GM18951 (cell line): ENCODE results near the gene GOLGA6L10.
"Not testable (repeated sequence)": the region's sequence is repeated elsewhere in the genome, so short reads cannot be mapped to it uniquely, and the experiment has no call there.

ENCODE experiments used
- POLR2A ChIP-seq: IDR thresholded peaks from 4 replicates; pipeline ENCODE4 v1.6.1; 2011; ENCODE audit warnings: mild to moderate bottlenecking; ENCODE audit not compliant: insufficient read length, insufficient read depth; ENCODE audit errors: extremely low read depth
- in situ Hi-C: fragments of 300-500 bp; cut with MboI; formaldehyde crosslinking; loops from one replicate; pipeline ENCODE4 v1.12.0; 2022; ENCODE audit warnings: low sequenced_read_pairs, mixed read lengths, inconsistent platforms; ENCODE audit not compliant: unreplicated experiment

The GOLGA6L10 gene, protein sequence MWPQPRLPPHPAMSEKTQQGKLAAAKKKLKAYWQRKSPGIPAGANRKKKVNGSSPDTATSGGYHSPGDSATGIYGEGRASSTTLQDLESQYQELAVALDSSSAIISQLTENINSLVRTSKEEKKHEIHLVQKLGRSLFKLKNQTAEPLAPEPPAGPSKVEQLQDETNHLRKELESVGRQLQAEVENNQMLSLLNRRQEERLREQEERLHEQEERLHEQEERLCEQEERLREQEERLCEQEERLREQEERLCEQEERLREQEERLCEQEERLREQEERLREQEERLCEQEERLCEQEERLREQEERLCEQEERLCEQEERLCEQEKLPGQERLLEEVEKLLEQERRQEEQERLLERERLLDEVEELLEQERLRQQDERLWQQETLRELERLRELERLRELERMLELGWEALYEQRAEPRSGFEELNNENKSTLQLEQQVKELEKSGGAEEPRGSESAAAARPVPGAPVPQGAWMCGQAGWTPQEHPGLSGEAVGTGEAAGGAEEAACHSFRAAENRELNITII

DNA sequence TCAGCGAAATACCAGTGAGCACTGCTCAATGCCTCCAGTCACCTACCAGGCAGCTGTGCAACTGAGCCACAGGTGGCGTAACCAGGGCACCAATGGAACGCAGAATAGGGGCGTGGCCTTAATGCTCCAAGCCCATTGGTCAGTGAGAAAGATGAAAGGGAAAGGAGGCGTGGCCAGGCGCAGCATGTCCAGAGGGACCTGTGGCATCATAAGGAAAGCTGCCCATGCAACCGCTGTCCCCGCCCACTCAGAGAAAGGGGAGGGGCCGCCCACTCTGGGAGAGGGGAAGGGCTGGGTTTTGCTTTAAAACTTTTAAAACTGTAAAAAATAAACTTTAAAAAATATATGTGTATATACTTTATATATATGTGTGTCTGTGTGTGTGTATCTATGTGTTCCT is at the start of gene GOLGA6L10:
GOLGA6L10 (minus strand) TSS at position 101 of the 400 bp plus-strand sequence; CDS start at position 1, 100 bp downstream.
- in situ Hi-C loops, result not testable (repeated sequence)

GRCh38 chr15:82398785-82399184 is 49.5 kb upstream of the GOLGA6L10 start:
- no peak for TF ChIP-seq POLR2A
- in situ Hi-C loops, result no loop called here

DNA sequence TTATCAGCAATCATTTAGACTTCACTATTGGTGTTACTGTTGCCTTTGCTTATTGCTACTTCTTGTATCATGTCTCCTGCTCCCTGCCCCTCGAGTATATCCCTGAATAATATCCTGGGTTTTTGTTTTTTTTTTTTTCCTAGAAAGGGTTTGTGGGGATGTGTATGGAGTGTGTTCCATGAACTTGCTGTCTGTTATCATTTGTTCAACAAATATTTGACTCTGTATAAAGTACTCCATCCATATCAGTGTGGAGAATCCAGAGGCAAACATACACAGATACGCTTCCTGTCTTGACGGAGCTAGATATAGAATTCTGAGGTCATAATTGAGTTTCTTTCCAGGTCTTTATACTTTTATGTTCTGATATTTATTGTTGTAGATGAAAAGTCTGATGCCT is 48.5 kb upstream of the GOLGA6L10 start:
- in situ Hi-C loops, result no loop called here
- TF ChIP-seq POLR2A, result no peak

DNA sequence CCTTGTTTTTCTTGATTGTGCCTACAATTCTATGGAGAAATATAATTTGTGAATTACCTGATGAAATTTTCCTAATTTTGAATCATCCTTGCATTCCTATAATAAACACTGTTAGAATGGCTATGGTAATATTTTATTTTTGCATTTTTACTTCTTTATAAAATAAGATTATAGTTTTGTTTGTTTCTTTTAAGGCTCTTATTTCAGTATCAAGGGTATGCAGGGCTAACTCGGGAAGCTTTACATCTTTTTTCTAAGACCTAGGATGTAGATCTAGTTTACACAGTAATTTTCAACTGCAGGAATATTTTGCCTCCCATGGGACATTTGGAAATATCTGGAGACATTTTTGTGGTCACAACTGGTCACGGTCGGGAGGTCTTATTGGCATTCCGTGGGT is 46.5 kb upstream of the GOLGA6L10 start:
- in situ Hi-C loops, result not testable (repeated sequence)

DNA sequence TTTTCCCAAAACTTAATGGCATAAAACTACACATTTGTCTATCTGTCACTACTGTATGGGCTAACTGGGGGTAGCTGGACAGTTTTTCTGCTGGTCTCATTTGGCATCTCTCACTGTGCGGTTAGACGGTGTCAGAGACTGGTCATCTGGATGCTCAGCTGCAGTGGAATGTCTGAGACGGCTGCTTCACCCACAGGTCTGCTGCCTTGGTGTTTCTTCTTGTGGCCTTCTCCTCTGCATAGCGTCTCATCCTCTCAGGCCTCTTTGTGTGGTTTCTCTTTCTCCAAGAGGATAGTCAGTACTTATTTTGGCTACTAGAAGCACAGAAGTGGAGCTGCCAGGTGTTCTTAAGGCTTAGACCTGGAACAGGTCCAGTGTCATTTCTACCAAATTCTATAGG is 44.4 kb upstream of the GOLGA6L10 start:
- TF ChIP-seq POLR2A, result no peak
- in situ Hi-C loops, result no loop called here

DNA sequence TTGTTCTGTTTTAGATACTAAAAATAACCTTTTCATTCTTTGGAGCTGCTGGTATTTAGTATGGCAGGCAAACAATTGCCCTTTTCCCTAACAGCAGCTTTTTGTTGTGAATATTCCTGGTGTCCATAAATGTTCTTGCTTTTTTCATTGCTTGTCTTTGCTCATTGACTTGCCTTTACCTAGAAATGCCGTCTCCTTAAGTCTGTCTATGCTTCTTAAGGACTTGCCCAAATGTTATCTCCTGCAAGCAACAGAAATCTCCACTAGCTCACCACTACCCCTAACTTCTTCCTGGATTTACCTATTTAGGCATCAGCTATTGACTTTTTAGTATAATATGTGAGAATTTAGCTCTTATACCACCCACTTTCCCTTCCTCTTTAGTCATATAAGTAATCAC is 42.8 kb upstream of the GOLGA6L10 start:
- in situ Hi-C loops, result not testable (repeated sequence)

DNA sequence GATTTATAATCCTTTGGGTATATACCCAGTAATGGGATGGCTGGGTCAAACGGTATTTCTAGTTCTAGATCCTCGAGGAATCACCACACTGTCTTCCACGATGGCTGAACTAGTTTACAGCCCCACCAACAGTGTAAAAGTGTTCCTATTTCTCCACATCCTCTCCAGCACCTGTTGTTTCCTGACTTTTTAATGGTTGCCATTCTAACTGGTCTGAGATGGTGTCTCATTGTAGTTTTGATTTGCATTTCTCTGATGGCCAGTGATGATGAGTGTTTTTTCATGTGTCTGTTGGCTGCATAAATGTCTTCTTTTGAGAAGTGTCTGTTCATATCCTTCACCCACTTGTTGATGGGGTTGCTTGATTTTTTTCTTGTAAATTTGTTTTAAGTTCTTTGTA is 40.9 kb upstream of the GOLGA6L10 start:
- in situ Hi-C loops, result not testable (repeated sequence)

GRCh38 chr15:82387209-82387608 is 37.9 kb upstream of the GOLGA6L10 start:
- in situ Hi-C loops, result not testable (repeated sequence)

GRCh38 chr15:82381330-82381955 is 32.2 kb upstream of the GOLGA6L10 start:
- in situ Hi-C loops, result not testable (repeated sequence)

GRCh38 chr15:82379552-82379951 is 30.3 kb upstream of the GOLGA6L10 start:
- in situ Hi-C loops, result not testable (repeated sequence)

DNA sequence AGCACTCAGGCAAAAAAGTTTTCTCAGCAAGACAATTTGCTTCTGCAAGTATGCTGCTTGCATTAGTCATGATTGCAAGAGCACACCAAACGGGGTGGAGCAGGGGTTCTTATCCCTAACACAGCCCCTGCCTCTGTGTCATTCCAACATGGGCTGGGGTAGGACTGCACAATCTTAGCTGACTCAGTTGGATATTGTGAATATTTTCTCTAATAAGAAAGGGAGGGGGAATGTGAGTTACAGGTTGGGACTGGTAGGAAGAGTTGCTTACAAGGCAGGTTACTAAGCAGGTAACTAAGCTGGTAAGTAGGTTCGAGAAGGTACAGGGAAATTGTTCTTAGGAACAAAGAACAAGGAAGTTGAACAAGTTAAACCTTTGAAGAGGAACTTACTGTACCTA is 24.4 kb upstream of the GOLGA6L10 start:
- in situ Hi-C loops, result not testable (repeated sequence)

GRCh38 chr15:82371656-82372055 is 22.4 kb upstream of the GOLGA6L10 start:
- in situ Hi-C loops, result no loop called here

GRCh38 chr15:82367790-82368189 is 18.5 kb upstream of the GOLGA6L10 start:
- in situ Hi-C loops, result not testable (repeated sequence)

More at GRCh38 chr15:82371656-82372055, 22.4 kb upstream of the GOLGA6L10 start:
- TF ChIP-seq POLR2A, result no peak

DNA sequence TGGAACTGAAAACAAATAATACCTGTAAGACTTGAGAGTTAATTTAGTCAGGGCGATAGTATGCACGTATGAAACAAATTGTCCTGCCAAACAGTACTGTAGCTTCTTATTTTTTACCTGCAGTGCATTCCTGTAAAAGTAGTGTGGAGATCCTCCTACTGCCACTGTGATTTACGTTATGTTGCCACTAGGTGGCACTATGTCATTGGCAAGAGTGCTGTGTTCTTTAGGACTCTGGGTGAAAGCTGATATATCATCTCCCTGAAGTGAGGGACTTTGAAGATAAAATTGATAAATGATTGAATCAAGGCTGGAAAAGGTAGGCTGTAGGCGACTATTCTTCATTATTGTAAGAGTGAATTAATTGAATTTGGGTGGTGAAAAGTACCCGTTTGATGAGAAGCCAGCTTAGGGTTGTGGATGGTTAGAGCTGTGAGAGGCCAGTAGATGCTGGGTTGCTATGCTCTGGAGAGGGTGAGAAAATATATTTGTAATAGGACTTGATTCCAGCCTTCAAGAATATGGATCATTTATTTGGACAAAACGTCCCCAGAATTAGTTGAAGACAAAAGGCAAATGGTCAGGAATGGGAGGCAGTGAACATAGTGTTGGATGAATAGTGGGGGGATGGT is 16.5 kb upstream of the GOLGA6L10 start:
- in situ Hi-C loops, result not testable (repeated sequence)

DNA sequence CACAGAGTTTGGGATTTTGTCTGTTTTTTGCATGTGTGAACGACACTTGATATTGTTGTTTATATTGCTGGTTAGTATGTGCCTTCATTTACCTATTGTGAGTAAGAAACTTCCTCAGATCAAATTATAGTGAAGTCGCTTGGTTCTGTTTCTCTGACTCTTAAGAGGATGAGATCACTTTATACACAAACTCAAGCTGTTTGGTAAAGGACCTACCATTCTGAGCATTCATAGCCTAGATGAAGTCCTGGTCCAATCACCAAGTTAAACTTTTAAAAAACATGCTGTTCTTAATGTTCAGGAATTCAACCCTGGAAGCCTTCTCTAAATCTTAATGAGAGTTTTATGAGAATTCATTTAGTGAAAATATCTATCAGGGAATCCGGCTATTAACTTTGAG is 15.3 kb upstream of the GOLGA6L10 start:
- in situ Hi-C loops, result not testable (repeated sequence)

DNA sequence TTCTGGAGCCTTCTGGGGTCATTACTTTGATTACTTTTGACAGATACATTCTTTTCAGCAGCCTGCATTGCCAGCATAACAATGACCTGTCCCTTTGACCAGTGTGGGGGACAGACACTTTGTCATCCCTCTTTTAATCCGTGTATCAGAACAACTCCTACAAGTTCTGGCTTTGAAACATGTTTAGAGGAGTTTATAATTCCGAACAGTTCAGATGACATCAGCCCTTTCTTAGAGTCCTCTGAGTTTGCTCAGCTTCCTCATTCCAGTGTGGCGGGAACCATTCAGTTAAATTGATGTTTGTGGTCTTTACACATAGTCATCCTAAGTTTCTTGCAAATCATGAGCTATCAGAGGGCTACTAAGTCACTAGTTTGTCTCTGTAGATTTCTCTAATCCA is 13.5 kb upstream of the GOLGA6L10 start:
- in situ Hi-C loops, result not testable (repeated sequence)

DNA sequence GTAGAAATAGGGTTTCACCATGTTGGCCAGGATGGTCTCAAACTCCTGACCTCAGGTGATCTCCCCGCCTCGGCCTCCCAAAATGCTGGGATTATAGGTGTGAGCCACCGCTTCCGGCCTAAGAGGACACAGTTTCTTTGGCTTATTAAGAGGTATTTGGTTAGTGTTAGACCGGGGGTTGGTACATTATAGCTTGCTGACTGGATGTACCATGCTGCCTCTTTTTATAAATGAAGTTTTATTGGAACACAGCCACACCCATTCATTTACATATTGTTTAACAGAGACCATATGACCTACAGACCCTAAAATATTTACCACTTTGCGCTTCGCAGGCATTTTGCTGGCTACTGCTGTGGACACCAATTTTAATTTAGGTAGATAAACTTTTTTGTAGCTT is 11.3 kb upstream of the GOLGA6L10 start:
- in situ Hi-C loops, result not testable (repeated sequence)

DNA sequence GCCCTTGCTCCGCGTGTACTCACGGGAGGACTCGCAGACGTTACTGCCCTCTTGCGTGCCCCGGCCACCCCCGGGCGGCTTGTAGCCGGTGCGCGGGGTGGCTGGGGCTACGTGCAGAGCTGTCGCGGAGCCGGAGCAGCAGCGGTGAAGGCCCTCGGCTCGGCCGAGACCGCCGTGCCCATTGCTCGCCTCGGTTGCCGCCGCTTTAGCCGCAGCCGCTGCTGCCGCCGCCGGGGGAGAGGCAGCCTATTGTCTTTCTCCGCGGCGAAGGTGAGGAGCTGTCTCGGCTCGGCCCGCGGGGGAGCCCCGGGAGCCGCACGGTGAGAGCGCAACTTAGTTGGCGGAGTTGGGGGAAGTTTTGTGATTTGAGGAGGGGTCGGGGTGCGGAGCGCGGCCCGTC is 5.8 kb upstream of the GOLGA6L10 start:
- in situ Hi-C loops, result not testable (repeated sequence)

DNA sequence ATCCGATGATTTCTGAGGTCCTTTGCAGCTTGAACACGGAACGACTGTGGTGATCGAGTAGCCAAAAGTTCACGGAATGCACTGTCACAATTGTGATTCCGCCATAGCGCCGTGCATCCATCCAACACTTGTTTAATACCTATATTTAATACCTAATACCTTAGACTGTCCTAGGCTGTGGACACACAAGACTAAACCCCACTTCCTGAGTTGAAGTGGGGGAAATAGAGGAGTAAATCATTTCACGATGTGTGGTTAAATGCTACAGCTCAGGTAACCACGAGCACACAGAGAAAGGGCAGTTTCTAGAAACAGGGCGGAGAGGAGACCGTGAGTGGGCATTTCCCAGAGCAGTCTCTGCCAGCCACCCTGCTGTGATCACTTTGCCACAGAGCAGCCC is 5.3 kb upstream of the GOLGA6L10 start:
- in situ Hi-C loops, result not testable (repeated sequence)

DNA sequence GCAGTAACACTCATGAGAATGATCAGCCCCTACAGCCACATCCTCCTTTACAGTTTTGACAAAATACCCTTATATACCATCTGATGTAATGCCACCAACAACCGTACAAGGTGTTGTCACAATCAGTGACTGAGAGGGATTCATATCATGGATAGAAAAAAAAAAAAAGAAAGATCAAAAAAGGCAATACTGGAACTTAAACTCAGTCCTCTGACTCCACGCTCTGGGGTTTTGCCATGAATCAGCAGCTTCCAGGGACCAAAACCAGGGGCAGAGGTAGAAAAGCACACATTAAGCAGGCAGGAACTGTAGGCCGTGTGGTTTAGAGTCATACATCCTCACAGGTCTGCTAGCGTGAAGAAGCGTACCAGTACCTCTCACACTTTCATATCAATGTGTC is 1.6 kb downstream of the GOLGA6L10 start:
- in situ Hi-C loops, result not testable (repeated sequence)
